ENCODE data around the gene LYRM4.
A peak's percentile ranks its signal among the peaks of the same experiment; 100 is the strongest.

The LYRM4 gene

GRCh38 chr6:5271926-5272325 is 11.2 kb upstream of the LYRM4 start:
- peaks cover 13% of the 10 kb centered on the region for H3K79me2 ChIP-seq
- H3K9ac ChIP-seq, result no peak overlapping the region
- H3K4me1 ChIP-seq, result no peaks in the 10 kb centered on the region
- H2AFZ ChIP-seq, result no peak overlapping the region
- H3K27me3 ChIP-seq (ENCODE audit: control insufficient read depth, insufficient read depth, low read length), result no peaks in the 10 kb centered on the region
- H3K9me3 ChIP-seq (ENCODE audit: control insufficient read depth, low read length), result no peaks in the 10 kb centered on the region
- H3K27ac ChIP-seq, result no peak overlapping the region
- H3K36me3 ChIP-seq (ENCODE audit: control insufficient read depth, insufficient read depth, low read length), result no peaks in the 10 kb centered on the region
- TF ChIP-seq, protein P1, sequence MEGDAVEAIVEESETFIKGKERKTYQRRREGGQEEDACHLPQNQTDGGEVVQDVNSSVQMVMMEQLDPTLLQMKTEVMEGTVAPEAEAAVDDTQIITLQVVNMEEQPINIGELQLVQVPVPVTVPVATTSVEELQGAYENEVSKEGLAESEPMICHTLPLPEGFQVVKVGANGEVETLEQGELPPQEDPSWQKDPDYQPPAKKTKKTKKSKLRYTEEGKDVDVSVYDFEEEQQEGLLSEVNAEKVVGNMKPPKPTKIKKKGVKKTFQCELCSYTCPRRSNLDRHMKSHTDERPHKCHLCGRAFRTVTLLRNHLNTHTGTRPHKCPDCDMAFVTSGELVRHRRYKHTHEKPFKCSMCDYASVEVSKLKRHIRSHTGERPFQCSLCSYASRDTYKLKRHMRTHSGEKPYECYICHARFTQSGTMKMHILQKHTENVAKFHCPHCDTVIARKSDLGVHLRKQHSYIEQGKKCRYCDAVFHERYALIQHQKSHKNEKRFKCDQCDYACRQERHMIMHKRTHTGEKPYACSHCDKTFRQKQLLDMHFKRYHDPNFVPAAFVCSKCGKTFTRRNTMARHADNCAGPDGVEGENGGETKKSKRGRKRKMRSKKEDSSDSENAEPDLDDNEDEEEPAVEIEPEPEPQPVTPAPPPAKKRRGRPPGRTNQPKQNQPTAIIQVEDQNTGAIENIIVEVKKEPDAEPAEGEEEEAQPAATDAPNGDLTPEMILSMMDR (IDR thresholded peaks at IDR 0.05), result no peak
- no peak overlapping the region for H3K4me3 ChIP-seq (ENCODE audit: low read depth, low read length)
- no peak overlapping the region for H3K4me2 ChIP-seq (ENCODE audit: low read length)

GRCh38 chr6:5270093-5270680 is 9.4 kb upstream of the LYRM4 start:
- Histone ChIP-seq H3K27me3 (ENCODE audit: control insufficient read depth, insufficient read depth, low read length) (no peaks in the 10 kb centered on the region), H3K27ac (no peak overlapping the region), H3K9me3 (ENCODE audit: control insufficient read depth, low read length) (no peaks in the 10 kb centered on the region), H3K4me1 (no peaks in the 10 kb centered on the region), H3K79me2 (peaks cover 13% of the 10 kb centered on the region), H3K36me3 (ENCODE audit: control insufficient read depth, insufficient read depth, low read length) (no peaks in the 10 kb centered on the region), H3K4me3 (ENCODE audit: low read depth, low read length) (no peak overlapping the region), H3K9ac (no peak overlapping the region), H3K4me2 (ENCODE audit: low read length) (no peak overlapping the region), H2AFZ (no peak overlapping the region)
- TF ChIP-seq, protein P1 (IDR thresholded peaks at IDR 0.05), result no peak

DNA sequence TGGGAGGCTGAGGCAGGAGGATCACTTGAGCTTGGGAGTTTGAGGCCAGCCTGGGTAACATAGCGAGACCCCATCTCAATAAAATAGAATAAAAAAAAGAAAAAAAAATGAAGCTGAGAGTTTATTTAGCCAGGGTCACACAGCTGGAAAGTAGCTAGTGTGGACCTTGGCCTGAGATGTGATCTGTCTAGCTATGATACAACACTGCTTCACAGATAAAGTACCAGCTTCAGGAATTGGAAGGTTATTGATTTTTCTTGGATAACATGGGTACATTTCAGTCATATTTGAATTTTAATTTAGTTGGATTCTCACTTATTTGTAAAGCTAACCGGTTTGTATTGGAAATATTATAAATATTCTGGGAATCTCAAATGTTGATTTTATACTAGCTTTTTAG is 5.7 kb upstream of the LYRM4 start:
- Histone ChIP-seq H3K79me2 (peaks cover 14% of the 10 kb centered on the region), H3K36me3 (ENCODE audit: control insufficient read depth, insufficient read depth, low read length) (no peaks in the 10 kb centered on the region), H3K27me3 (ENCODE audit: control insufficient read depth, insufficient read depth, low read length) (no peaks in the 10 kb centered on the region), H3K27ac (no peak overlapping the region), H3K9ac (no peak overlapping the region), H2AFZ (no peak overlapping the region), H3K4me2 (ENCODE audit: low read length) (no peak overlapping the region), H3K4me1 (no peaks in the 10 kb centered on the region), H3K4me3 (ENCODE audit: low read depth, low read length) (no peak overlapping the region), H3K9me3 (ENCODE audit: control insufficient read depth, low read length) (no peaks in the 10 kb centered on the region)
- TF ChIP-seq, protein P1 (IDR thresholded peaks at IDR 0.05), result no peak

DNA sequence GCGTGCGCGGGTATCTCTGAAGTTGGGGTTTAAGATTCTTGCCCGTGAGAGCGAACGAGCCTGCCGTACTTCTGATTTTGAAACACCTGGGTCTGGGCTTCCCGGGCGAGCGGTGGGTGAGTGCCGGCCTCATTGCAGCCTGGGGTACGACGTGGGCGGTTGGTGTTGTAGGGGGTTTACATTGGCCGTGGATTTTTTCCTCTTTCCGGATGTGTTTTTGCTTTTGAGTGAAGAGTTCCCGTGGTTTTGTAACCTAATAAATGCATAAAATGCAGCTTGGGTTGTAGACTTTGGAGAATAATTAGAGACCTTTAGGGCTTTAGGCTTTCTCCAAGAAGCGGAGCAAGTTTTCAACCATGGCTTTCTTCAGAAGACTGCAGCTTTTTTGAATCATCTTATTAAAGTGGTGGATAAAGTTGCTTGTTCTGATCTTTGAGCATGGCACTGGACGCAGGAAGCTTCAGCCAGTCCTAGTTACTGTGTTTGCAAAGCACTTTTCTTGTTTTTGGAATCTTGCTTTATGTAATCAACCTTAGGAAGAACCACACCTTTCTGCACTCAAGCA is 877 bp upstream of the LYRM4 start:
- Histone ChIP-seq H2AFZ (peak overlapping the region; percentile 94), H3K4me1 (no peaks in the 10 kb centered on the region), H3K27ac (peak overlapping the region; percentile 96), H3K9ac (peak overlapping the region; percentile 22), H3K4me3 (ENCODE audit: low read depth, low read length) (peak overlapping the region; percentile 82), H3K9me3 (ENCODE audit: control insufficient read depth, low read length) (no peaks in the 10 kb centered on the region), H3K27me3 (ENCODE audit: control insufficient read depth, insufficient read depth, low read length) (no peaks in the 10 kb centered on the region), H3K36me3 (ENCODE audit: control insufficient read depth, insufficient read depth, low read length) (no peaks in the 10 kb centered on the region), H3K4me2 (ENCODE audit: low read length) (peak overlapping the region; percentile 98), H3K79me2 (peaks cover 22% of the 10 kb centered on the region)
- TF ChIP-seq, protein P1 (IDR thresholded peaks at IDR 0.05), result no peak

- Histone ChIP-seq H3K4me2 (ENCODE audit: low read length) (peak overlapping the region; percentile 94), H3K4me1 (no peaks in the 10 kb centered on the region), H2AFZ (peak overlapping the region; percentile 94), H3K9ac (no peak overlapping the region), H3K27me3 (ENCODE audit: control insufficient read depth, insufficient read depth, low read length) (no peaks in the 10 kb centered on the region), H3K36me3 (ENCODE audit: control insufficient read depth, insufficient read depth, low read length) (no peaks in the 10 kb centered on the region), H3K4me3 (ENCODE audit: low read depth, low read length) (peak overlapping the region; percentile 82), H3K79me2 (peaks cover 17% of the 10 kb centered on the region), H3K27ac (peak overlapping the region; percentile 96), H3K9me3 (ENCODE audit: control insufficient read depth, low read length) (no peaks in the 10 kb centered on the region)
- TF ChIP-seq, protein P1 (IDR thresholded peaks at IDR 0.05), result no peak
These were observed 584 bp downstream of the LYRM4 start for GRCh38 chr6:5260111-5260620.
